Peyer's patch (tissue), 4 donors: Measurements from ENCODE around the gene LMO3.

Experiments used
- CTCF ChIP-seq, 6 experiments: fragments of 450-650 bp in 4 of 6; fragments of 200-600 bp in 2 of 6; sonication (generic) in 1 of 6; IDR thresholded peaks; one replicate each; pipeline ENCODE4 v1.5.1; 2017 to 2019; ENCODE audit warnings: antibody characterized with exemption in 6 of 6, mild to moderate bottlenecking in 3 of 6, moderate library complexity in 1 of 6
- POLR2A ChIP-seq, 2 donors: fragments of 450-650 bp; IDR thresholded peaks; one replicate each; pipeline ENCODE4 v1.5.1; 2017; ENCODE audit warnings: antibody characterized with exemption in 2 of 2, mild to moderate bottlenecking in 2 of 2, moderate library complexity in 2 of 2

DNA sequence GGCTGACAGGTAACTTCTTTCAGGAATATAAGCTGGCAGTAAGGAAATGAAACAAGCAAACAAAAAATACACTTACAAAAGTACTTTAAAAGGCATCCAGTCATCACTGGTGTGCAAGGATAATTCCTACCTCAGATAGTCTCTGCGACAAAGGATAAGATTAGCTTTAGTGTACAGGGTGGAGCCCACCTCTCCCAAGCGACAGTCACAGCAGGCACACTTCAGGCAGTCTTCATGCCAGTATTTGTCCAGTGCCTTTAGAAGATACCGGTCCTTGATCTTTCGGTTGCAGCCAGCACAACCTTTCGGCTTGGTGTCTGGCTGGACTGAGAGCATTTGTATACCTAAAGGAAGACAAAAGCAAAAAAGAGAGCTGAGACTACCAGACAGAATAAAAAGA lies 5.4 kb downstream of the LMO3 start:
- TF ChIP-seq CTCF (IDR thresholded peaks at IDR 0.05) (no peak), POLR2A (IDR thresholded peaks at IDR 0.05) (no peak)
